Mucosa of descending colon (tissue), 3 donors: ENCODE measurements around the gene IL4R. TPM values are rescaled to one million over a fixed set of nuclear protein-coding genes. Genes with fewer than 3 reads are reported as not detected.

Experiments used
- ATAC-seq: fragments of 200-7000 bp; cut with Tn5 transposase; one replicate; pipeline ENCODE4 v1.9.1; 2020; ENCODE audit warnings: mild to moderate bottlenecking, moderate library complexity
- DNase-seq, 3 donors: peaks; one replicate each; pipeline ENCODE4 v3.0.0-alpha.2; 2020
- H3K36me3 ChIP-seq: fragments of 200-600 bp; one replicate; pipeline ENCODE4 v1.8.0; 2021; ENCODE audit warnings: low read depth, mild to moderate bottlenecking
- H3K4me1 ChIP-seq: fragments of 200-600 bp; one replicate; pipeline ENCODE4 v1.8.0; 2021; ENCODE audit warnings: low read depth, mild to moderate bottlenecking
- H3K4me3 ChIP-seq: fragments of 200-600 bp; one replicate; pipeline ENCODE4 v1.8.0; 2021; ENCODE audit warnings: mild to moderate bottlenecking
- H3K9me3 ChIP-seq: fragments of 200-600 bp; one replicate; pipeline ENCODE4 v1.8.0; 2021; ENCODE audit warnings: mild to moderate bottlenecking
- CTCF ChIP-seq: fragments of 200-600 bp; IDR thresholded peaks from one replicate; pipeline ENCODE4 v1.8.0; 2022; ENCODE audit warnings: antibody characterized with exemption, mild to moderate bottlenecking
- intact Hi-C, 2 donors: fragments of 100-400 bp; cut with DNase I in 1 of 2; cut with micrococcal nuclease in 1 of 2; formaldehyde crosslinking; loops; one replicate each; pipeline versions ENCODE4 v1.11.0 to v1.11.1; 2022; cut with DNase I, micrococcal nuclease
- total RNA-seq, 3 donors: library from RNA; stranded (reverse); fragmentation: NEBNext Ultra II Directional in 2 of 3; extraction: Animal tissue kit (Norgen Biotek cat#: 25700) in 2 of 3; gene quantifications; one replicate each; pipeline versions ENCODE4 v1.2.1 to v1.2.4, GENCODE V29; 2021 to 2023
- donor health status: DM: no; HTN: no; CAD: no; lungs with moderate emphysema.
- donor health status: DM: no; HTN: no; CAD: no.
- donor health status: DM: no; HTN: yes; CAD: no.

IL4R gene
- total RNA-seq, 3 donors from 2014 or later: 131 to 207 (median 164) TPM

GRCh38 chr16:27322858-27323780 lies 9.3 kb downstream of the IL4R start:
- intact Hi-C loops: no loop called here

GRCh38 chr16:27323781-27324561 lies 10.2 kb downstream of the IL4R start:
- ATAC-seq (no peak), DNase-seq (peak in 1 of 3 donors; percentile 36)
- Histone ChIP-seq H3K9me3 (no peaks in the 10 kb centered on the region), H3K4me3 (no peak overlapping the region), H3K4me1 (peaks cover 68% of the 10 kb centered on the region), H3K36me3 (no peaks in the 10 kb centered on the region)
- TF ChIP-seq CTCF: no peak
- intact Hi-C loops: no loop called here

More at GRCh38 chr16:27322858-27323780, 9.3 kb downstream of the IL4R start:
- DNase-seq (peak; percentile 77 to 85 (median 81)), ATAC-seq (peak; percentile 85)
- TF ChIP-seq CTCF: no peak
- no peaks in the 10 kb centered on the region for H3K9me3 ChIP-seq
- H3K4me3 ChIP-seq: no peak overlapping the region
- H3K4me1 ChIP-seq: peaks cover 71% of the 10 kb centered on the region
- H3K36me3 ChIP-seq: no peaks in the 10 kb centered on the region

GRCh38 chr16:27324851-27325301 lies 11.1 kb downstream of the IL4R start:
- no peak for TF ChIP-seq CTCF
- DNase-seq: peak in 1 of 3 donors; percentile 41
- Histone ChIP-seq H3K36me3 (no peaks in the 10 kb centered on the region), H3K4me3 (no peak overlapping the region), H3K9me3 (no peaks in the 10 kb centered on the region), H3K4me1 (peaks cover 65% of the 10 kb centered on the region)
- intact Hi-C loops: no loop called here
- ATAC-seq: peak; percentile 8

GRCh38 chr16:27325736-27326135 lies 12.0 kb downstream of the IL4R start:
- H3K36me3 ChIP-seq: no peaks in the 10 kb centered on the region
- H3K4me3 ChIP-seq: no peak overlapping the region
- ATAC-seq (no peak), DNase-seq (peak in 1 of 3 donors; percentile 31)
- H3K9me3 ChIP-seq: no peaks in the 10 kb centered on the region
- H3K4me1 ChIP-seq: peaks cover 62% of the 10 kb centered on the region
- intact Hi-C loops: no loop called here
- no peak for TF ChIP-seq CTCF

GRCh38 chr16:27326251-27326650 lies 12.5 kb downstream of the IL4R start:
- no peak overlapping the region for H3K4me3 ChIP-seq
- no peaks in the 10 kb centered on the region for H3K9me3 ChIP-seq
- DNase-seq: no peak
- H3K4me1 ChIP-seq: peaks cover 59% of the 10 kb centered on the region
- H3K36me3 ChIP-seq: no peaks in the 10 kb centered on the region
- no peak for TF ChIP-seq CTCF
- no peak for ATAC-seq
- intact Hi-C loops: no loop called here
